Neural crest cell (in vitro differentiated cells): ENCODE results near the gene JOSD2. TPM values are rescaled to one million over a fixed set of nuclear protein-coding genes. Genes with fewer than 3 reads are reported as not detected.

Source experiments
- DNase-seq: peaks from one replicate; pipeline ENCODE4 v3.0.0; 2021; ENCODE audit warnings: low read depth, mixed read lengths, low spot score
- H3K27ac Mint-ChIP-seq: one replicate; pipeline ENCODE4 v1.8.0; 2021; ENCODE audit warnings: mild to moderate bottlenecking, mixed read lengths; ENCODE audit not compliant: unreplicated experiment
- H3K27me3 Mint-ChIP-seq: 2 replicates; pipeline ENCODE4 v1.8.0; 2021; ENCODE audit warnings: low read depth, mild to moderate bottlenecking, mixed read lengths
- H3K36me3 Mint-ChIP-seq: 2 replicates; pipeline ENCODE4 v1.8.0; 2021; ENCODE audit warnings: low read depth, mild to moderate bottlenecking, mixed read lengths
- H3K4me1 Mint-ChIP-seq: 2 replicates; pipeline ENCODE4 v1.8.0; 2021; ENCODE audit warnings: mixed read lengths
- H3K4me3 Mint-ChIP-seq: one replicate; pipeline ENCODE4 v1.8.0; 2021; ENCODE audit warnings: mild to moderate bottlenecking, mixed read lengths
- H3K9me3 Mint-ChIP-seq: 2 replicates; pipeline ENCODE4 v1.8.0; 2021; ENCODE audit warnings: mixed read lengths
- CTCF ChIP-seq: fragments of 200-600 bp; sonication (generic); conservative IDR thresholded peaks from 2 replicates; pipeline ENCODE4 v1.5.0; 2021; ENCODE audit warnings: antibody characterized with exemption, mild to moderate bottlenecking
- total RNA-seq: library from RNA; stranded (reverse); gene quantifications from 2 replicates; pipeline ENCODE4 v1.2.1, GENCODE V29; 2021

JOSD2 gene
- total RNA-seq, 1 donor from 2014 or later = 10.9 TPM

- Mint-ChIP-seq H3K4me3 (no peak overlapping the region), H3K27me3 (no peaks in the 10 kb centered on the region), H3K36me3 (no peaks in the 10 kb centered on the region), H3K27ac (no peak overlapping the region), H3K9me3 (no peaks in the 10 kb centered on the region), H3K4me1 (peaks cover 29% of the 10 kb centered on the region)
- no peak for TF ChIP-seq CTCF
- no peak for DNase-seq
Measured at GRCh38 chr19:50549059-50549926, 38.3 kb upstream of the JOSD2 start.

DNA sequence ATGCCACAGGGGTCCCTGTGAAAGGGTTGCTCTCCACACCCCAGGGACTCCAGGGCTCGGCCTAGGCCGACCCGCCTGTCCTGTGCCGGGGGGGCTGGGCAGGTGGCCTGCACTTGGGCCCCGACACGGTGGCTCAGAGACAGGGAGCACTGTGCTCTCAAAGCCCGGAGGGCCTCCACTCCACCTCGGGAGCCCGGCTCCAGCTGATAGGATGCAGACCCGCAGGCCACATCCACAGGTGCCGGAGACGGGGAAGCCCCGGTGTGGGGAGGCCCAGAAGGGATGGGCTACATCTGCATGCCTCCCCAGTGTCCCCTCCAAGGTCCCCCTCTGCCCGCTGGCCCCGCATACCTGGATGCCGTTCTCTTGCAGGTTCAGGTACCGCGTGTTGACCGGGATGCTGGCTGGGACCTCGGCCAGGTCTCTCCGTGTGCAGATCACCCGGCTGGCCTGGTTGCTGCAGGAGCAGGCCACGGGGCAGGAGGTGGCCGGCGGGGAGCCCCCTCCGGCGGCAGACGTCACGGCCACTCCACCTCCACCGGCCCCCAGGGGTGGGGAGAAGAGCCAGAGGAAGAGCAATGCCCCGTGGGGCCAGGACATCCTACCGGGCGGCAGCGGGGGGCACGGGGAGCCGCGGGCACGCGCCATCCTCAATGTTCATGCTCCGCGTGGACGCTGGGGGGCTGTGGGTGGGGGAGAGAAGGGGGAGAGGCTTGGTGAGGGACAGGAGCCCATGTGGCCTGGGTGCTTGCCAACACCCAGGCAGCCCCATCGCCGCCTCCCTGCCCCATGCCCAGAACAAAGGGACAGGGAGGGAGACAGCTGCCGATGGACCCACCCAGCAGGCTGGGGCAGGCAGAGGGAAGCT is 37.4 kb upstream of the JOSD2 start:
- no peak for TF ChIP-seq CTCF
- Mint-ChIP-seq H3K9me3 (no peaks in the 10 kb centered on the region), H3K27ac (no peak overlapping the region), H3K27me3 (no peaks in the 10 kb centered on the region), H3K4me1 (peaks cover 29% of the 10 kb centered on the region), H3K4me3 (no peak overlapping the region), H3K36me3 (no peaks in the 10 kb centered on the region)
- DNase-seq = no peak

- no peaks in the 10 kb centered on the region for H3K27me3 Mint-ChIP-seq
- DNase-seq = no peak
- no peaks in the 10 kb centered on the region for H3K36me3 Mint-ChIP-seq
- no peak for TF ChIP-seq CTCF
- no peaks in the 10 kb centered on the region for H3K9me3 Mint-ChIP-seq
- H3K27ac Mint-ChIP-seq = no peak overlapping the region
- H3K4me3 Mint-ChIP-seq = no peak overlapping the region
- peaks cover 26% of the 10 kb centered on the region for H3K4me1 Mint-ChIP-seq
Measured at GRCh38 chr19:50547385-50548190, 36.6 kb upstream of the JOSD2 start.

- DNase-seq = no peak
- Mint-ChIP-seq H3K36me3 (peaks cover 2% of the 10 kb centered on the region), H3K27me3 (no peaks in the 10 kb centered on the region), H3K9me3 (no peaks in the 10 kb centered on the region), H3K4me3 (no peak overlapping the region), H3K4me1 (peaks cover 22% of the 10 kb centered on the region), H3K27ac (no peak overlapping the region)
- no peak for TF ChIP-seq CTCF
Measured at GRCh38 chr19:50546527-50547221, 35.7 kb upstream of the JOSD2 start.

- Mint-ChIP-seq H3K27me3 (no peaks in the 10 kb centered on the region), H3K4me1 (peaks cover 12% of the 10 kb centered on the region), H3K9me3 (no peaks in the 10 kb centered on the region), H3K4me3 (no peak overlapping the region), H3K36me3 (peaks cover 3% of the 10 kb centered on the region), H3K27ac (peak overlapping the region; percentile 57)
- DNase-seq = no peak
- TF ChIP-seq CTCF = no peak
Measured at GRCh38 chr19:50542943-50543342, 32.0 kb upstream of the JOSD2 start.
